Stimulated activated CD8-positive, alpha-beta memory T cell treated with anti-CD3 and anti-CD28 coated beads, Interleukin-12 subunit alpha, Interleukin-12 subunit beta, amount 100 ng/mL, for 1 hour (primary cell): Measurements from ENCODE around the gene CERS1.

Source experiments
- DNase-seq: peaks from one replicate; pipeline ENCODE4 v3.0.0-alpha.2; 2020; ENCODE audit warnings: low read depth

CERS1 gene

GRCh38 chr19:18898607-18899408, 2.9 kb upstream of the CERS1 start:
- no peak for DNase-seq

GRCh38 chr19:18898081-18898606, 2.2 kb upstream of the CERS1 start:
- no peak for DNase-seq

DNA sequence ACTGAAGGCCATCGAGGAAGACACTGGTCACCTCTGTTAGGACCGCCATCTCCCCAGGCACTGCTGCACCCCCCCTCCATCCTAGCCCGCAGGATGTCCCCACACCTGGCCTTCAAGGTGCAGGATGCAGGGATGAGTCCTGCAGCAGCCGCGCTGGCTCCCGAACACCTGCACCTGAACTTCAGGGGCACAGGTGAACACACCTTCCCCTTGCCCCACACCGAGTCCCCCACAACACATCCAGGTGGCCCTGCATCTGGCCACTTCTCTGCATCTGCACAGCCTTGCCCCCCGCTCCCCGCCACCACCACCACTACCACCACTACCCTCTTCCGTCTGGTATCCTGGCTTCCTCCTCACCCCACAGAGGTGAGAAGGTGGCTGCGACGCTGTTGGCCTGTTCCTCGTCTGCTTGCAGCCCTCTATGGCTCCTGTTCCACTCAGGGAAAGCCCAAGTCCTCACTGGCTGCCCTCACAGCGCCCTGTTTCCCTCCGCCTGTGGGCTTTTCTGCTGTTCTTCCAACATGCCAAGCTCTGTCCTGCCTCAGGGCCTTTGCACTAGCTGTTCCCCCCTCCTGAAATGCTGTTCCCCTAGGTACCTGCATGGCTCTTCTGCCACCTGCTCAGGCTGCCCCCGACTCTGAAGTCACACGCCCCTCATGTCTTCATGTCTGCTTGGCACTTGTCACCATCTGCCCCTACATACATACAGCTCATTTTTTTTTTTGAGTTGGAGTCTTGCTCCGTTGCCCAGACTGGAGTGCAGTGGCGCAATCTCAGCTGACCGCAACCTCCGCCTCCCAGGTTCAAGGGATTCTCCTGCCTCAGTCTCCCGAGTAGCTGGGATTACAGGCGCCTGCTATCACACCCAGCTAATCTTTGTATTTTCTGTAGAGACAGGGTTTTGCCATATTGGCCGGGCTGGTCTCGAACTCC, 1.4 kb upstream of the CERS1 start:
- no peak for DNase-seq

GRCh38 chr19:18896421-18896841, 473 bp upstream of the CERS1 start:
- DNase-seq: no peak

- no peak for DNase-seq
These were observed 727 bp downstream of the CERS1 start for GRCh38 chr19:18895038-18895823.

DNA sequence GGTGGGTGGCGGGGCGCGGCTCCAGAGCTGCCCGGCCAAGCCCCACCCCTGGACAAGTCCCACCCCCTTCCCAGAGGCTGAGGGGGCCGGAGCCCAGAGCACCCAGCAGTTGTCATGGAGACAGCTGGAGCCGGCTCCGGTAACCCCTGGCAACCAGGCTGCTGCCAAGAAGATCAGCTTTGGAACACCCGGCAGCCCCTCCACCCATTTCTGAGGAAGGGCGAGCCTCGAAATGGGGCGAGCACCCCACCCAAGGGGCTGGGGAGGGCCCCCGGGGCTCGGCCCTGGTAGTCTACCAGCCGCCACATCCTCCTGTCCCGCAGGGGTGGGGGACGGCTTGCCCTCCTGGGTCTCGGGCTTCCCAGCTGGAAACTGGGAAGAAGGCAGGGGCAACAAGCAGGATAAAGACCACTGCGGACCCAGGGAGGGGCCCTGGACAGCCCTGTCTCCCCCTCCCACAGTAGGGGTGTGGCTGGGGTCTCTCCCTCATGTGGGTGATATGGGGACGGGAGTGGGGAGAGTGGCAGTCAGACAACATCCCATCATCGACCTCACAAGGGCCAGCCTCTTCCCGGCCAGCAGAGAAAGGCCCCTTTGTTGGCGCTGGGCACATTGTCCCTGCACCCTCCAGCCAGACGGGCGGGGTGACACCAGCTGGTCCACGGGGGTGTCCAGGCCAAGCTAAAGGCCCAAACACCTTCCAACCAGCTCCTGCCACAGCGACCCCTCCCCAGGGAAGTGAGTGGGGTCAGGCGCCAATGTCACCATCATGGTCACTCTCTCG, 1.5 kb downstream of the CERS1 start:
- no peak for DNase-seq

DNA sequence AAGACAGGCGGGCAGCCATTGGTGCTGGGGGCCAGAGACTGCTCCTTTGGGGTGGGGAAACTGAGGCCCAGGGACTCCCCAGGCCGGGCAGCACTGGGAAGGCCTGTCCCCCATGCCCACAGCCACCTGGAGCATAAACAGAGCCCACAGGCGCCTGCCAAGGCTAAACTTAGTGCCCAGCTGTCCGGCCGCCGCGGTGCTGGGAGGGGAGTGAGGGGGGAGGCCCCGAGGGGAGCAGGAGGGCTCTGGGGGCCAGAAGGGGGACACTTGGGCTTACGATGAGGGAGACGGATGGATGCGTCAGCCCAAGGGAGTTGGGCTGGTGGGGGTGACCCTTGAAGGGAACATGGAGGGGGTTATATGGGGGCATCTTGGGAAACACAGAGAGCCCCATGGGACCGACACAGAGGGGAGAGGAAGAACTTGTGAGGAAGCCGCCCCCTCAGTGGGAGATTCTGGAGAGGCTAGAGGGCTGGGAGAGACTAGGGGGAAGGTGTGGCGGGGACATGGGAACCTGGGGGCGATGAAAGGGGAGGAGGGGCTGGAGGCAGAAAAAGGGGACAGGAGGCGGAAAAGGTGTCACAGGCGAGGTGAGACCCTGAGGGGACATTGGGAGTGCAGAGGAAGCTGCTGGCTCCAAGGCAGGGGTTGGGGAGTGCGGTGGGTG, 2.2 kb downstream of the CERS1 start:
- DNase-seq: no peak

- no peak for DNase-seq
These were observed 5.8 kb downstream of the CERS1 start for GRCh38 chr19:18889949-18890745.

- no peak for DNase-seq
These were observed 9.0 kb downstream of the CERS1 start for GRCh38 chr19:18886972-18887371.

GRCh38 chr19:18883526-18884304, 12.2 kb downstream of the CERS1 start:
- no peak for DNase-seq

DNA sequence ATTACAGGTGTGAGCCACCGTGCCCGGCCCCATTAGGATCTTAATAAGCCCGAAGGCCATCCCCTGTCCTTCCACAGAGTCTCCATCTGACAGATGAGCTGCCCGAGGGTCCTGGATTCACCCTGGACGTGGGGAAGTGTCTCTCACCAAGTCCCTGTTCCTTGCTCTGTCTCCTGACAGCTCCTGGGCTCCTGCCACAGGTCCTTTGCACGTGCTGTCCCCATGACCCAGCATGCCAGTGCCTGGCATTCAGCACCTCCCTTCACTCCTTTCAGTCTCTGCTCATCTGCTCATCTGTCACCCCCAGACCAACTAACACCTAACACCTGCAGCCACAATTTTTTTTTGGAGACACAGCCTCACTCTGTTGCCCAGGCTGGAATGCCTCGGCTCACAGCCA, 14.5 kb downstream of the CERS1 start:
- DNase-seq: no peak

DNA sequence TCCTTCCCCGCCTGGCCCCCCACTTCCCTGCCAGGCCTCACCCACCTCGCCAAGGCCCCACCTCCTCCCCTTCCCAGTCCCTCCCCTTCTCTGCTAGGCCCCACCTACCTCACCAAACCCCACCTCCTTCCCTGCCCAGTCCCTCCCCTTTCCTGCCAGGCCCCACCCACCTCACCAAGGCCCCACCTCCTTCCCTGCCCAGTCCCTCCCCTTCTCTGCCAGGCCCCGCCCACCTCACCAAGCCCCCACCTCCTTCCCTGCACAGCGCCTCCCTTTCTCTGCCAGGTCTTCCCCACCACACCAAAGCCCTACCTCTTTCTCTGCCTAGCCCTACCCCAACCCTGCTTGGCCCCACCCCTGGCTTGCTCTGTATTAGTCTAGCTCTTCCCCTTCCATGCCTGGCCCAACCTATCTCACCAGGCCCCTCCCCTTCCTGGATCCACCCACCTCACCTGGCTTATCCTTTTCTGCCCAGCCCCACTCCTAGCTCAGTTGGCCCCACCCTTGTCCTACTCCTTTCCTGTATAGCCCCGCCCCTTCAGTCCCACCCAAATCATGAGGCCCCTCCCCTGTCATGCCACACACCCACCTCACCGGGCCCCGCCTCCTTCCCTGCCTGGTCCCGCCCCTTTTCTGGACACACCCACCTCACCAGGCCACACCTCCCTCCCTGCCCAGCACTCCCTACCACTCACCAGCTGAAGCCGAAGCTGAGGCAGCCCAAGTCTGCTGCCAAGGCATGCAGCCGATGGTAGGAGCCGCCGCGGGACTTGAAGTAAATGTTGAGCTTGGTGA, 16.2 kb downstream of the CERS1 start:
- DNase-seq: no peak

DNA sequence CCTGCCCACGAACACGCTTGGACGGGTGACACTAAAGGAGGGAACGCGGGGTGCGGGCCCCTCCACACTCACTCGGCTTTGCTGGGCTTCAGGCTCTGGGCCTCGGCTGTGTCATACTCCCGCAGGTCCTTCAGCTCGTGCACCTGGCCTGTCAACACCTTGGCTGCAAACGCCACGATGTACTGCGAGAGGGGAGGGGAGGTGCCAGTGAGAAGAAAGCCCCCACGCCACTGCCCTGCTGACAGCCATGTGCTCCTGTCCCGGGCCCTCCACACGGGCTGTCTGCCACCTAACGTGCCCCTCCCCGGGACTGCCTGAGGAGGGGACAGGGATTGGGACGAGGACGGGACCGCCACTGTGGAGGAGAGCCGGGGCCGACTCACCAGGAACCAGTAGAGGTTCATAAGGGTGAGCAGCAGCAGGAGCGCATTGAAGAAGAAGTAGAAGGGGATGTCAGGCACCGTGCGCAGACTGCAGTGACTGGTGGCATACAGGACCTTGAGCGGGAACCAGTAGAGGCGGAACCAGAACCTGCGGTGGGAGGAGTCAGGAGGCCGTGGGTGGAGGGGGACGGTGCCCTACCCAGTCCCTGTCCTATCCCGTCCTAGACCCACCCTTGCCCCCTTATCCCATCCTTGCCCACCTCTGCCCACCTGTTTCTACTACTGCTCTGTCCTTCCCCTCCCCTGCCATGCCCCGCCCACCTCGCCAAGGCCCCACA, 16.9 kb downstream of the CERS1 start:
- DNase-seq: no peak

- no peak for DNase-seq
These were observed 17.7 kb downstream of the CERS1 start for GRCh38 chr19:18878058-18878797.

DNA sequence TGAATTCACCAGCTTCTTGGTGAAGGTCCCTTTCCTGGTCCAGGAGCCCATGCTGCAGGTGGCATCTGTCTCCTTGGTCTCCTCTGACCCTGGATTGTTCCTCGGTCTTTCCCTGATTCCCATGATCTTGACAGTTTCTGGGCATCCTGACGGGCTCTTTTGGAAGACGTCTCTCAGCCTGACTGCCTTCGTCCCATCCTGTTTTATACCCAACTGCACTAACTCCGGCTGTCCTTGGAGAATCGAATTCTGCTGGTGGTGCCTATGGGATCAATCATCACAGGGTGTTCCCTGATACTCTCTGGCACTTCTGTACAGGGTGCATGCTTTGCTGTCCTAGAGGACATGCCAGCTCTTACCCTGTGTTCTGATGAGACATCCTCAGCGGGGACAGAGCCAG, 19.1 kb downstream of the CERS1 start:
- DNase-seq: no peak

- DNase-seq: no peak
These were observed 20.2 kb downstream of the CERS1 start for GRCh38 chr19:18875726-18876125.

- no peak for DNase-seq
These were observed 24.4 kb downstream of the CERS1 start for GRCh38 chr19:18871543-18871942.
